ENCODE measurements around the gene ITGB8.

- TF ChIP-seq ATF6 (CRISPR knock-in tag; IDR thresholded peaks at IDR 0.05) (no peak), CTCF (IDR thresholded peaks at IDR 0.05) (no peak), CREB1 (CRISPR knock-in tag; IDR thresholded peaks at IDR 0.05) (no peak)
Measured at GRCh38 chr7:20287317-20287716, 43.4 kb upstream of the ITGB8 start.
